NCI-H2081 (cell line): ENCODE measurements around the gene IFNAR1.
A peak's percentile ranks its signal among the peaks of the same experiment; 100 is the strongest.

Source experiments
- DNase-seq, 2 experiments: peaks; one replicate each; lab custom pipeline; 2025; lab: John Stamatoyannopoulos, UW

Gene IFNAR1

GRCh38 chr21:33402001-33402979 is 77.5 kb downstream of the IFNAR1 start:
- no peak for DNase-seq

- peak in 1 of 2 experiments; percentile 6 for DNase-seq
These were observed 78.5 kb downstream of the IFNAR1 start, which contains the start of gene IFNGR2 for GRCh38 chr21:33403128-33403785. IFNGR2 (plus strand) TSS chr21:33403413; CDS start chr21:33403544, 131 bp downstream.

DNA sequence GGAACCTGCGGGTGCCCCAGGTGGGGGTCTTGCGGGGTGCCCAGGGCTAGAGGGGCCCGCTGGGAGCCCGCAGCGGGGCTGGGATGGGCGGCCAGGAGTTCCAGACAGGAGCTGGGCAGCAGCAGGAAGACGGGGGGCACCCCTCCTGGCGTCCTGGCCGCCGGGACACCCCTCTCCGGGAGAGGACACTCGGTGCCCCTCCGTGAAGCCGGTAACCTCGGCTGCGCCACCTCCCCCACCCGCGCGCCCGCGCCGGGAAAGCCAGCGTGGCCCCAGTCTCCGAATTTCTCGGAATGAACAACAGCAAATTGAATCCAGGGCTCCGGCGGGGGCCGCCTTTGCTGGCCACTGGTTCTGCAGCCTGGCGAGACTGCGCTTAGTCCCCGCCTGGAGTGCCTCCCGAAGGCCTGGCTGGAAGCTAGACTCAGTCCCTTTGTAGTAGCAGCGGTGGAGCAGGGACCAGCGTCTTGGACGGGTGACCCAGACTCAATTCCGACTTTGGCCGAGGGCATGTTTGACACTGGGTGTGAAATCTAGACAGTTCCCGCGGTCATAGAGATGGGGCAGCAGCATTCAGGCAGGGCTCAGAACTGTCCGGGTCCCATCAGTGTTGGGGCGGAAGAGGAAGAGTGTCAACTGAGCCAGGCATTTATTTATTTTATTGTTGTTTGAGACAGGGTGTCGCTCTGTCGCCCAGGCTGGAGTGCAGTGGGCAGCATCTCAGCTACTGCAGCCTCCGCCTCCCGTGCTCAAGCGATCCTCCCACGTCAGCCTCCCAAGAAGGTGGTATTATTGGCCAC is 79.2 kb downstream of the IFNAR1 start:
- DNase-seq: peak in 1 of 2 experiments; percentile 31

- no peak for DNase-seq
These were observed 81.7 kb downstream of the IFNAR1 start for GRCh38 chr21:33406493-33406892.
